GM18907 (cell line): ENCODE measurements around the gene KCNJ4.
"Not testable (repeated sequence)": the region's sequence is repeated elsewhere in the genome, so short reads cannot be mapped to it uniquely, and the experiment has no call there.

ENCODE experiments used
- ATAC-seq: cut with Tn5 transposase; IDR thresholded peaks from one replicate; pipeline ENCODE4 v1.9.1; 2021; ENCODE audit warnings: mild to moderate bottlenecking, moderate library complexity; ENCODE audit not compliant: unreplicated experiment

Gene KCNJ4

GRCh38 chr22:38415046-38415445 is 40.0 kb downstream of the KCNJ4 start:
- ATAC-seq: no peak

DNA sequence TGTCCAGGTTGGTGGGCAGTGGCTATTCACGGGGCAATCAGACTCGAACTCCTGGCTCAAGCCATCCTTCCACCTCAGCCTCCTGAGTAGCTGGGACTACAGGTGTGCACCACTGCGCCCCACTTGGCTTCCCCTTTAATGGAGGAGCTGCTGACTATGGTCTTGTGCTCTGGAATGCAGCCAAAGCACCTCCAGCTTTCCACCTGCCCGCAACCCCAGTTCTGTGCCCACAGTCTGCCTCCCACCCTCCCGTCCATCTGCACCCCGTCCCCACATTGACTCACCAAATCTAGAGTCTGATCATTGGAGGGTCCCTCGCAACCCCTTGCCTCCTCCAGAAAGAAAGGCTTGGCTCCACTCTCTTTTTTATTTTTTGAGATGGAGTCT is 41.0 kb downstream of the KCNJ4 start:
- no peak for ATAC-seq

- no peak for ATAC-seq
These were observed 41.7 kb downstream of the KCNJ4 start for GRCh38 chr22:38413085-38414008.

GRCh38 chr22:38412435-38413084 is 42.4 kb downstream of the KCNJ4 start:
- ATAC-seq: no peak

GRCh38 chr22:38411016-38411415 is 44.0 kb downstream of the KCNJ4 start:
- ATAC-seq: no peak

- ATAC-seq: not testable (repeated sequence)
These were observed 45.1 kb downstream of the KCNJ4 start for GRCh38 chr22:38409916-38410315.

- ATAC-seq: no peak
These were observed 48.4 kb downstream of the KCNJ4 start for GRCh38 chr22:38406617-38407016.

DNA sequence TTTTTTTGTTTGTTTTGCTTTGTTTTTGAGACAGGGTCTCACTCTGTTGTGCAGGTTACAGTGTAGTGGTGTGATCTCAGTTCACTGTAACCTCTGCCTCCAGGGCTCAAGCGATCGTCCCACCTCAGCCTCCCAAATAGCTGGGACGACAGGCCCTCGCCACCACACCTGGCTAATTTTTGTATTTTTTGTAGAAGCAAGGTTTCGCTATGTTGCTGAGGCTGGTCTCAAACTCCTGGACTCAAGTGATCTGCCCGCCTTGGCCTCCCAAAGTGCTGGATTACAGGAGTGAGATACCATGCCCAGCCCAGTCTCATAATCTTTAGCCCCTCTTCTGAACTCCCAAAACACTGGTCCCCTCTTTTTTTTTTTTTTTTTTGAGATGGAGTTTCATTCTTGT is 50.6 kb downstream of the KCNJ4 start:
- ATAC-seq: no peak

DNA sequence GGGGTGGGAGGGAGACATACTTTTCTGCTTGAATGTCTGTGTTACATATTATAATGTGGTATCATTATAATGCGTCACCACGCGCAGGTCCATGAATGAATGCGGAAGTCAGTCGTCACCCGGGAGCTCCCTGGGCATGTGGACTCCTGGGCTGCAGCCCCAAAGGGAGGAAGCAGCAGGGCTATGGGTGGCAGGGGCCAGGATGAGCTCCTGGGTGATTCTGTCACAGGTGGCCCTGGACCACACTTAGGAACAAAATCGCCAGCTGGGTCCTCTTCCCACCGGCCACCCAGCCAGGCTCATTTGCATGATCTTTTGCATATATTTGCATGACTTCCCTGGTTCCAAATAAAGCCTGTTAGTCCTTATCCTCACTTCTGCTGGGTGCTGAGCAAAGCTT is 51.2 kb downstream of the KCNJ4 start:
- ATAC-seq: no peak

GRCh38 chr22:38402204-38402603 is 52.8 kb downstream of the KCNJ4 start:
- ATAC-seq: no peak

DNA sequence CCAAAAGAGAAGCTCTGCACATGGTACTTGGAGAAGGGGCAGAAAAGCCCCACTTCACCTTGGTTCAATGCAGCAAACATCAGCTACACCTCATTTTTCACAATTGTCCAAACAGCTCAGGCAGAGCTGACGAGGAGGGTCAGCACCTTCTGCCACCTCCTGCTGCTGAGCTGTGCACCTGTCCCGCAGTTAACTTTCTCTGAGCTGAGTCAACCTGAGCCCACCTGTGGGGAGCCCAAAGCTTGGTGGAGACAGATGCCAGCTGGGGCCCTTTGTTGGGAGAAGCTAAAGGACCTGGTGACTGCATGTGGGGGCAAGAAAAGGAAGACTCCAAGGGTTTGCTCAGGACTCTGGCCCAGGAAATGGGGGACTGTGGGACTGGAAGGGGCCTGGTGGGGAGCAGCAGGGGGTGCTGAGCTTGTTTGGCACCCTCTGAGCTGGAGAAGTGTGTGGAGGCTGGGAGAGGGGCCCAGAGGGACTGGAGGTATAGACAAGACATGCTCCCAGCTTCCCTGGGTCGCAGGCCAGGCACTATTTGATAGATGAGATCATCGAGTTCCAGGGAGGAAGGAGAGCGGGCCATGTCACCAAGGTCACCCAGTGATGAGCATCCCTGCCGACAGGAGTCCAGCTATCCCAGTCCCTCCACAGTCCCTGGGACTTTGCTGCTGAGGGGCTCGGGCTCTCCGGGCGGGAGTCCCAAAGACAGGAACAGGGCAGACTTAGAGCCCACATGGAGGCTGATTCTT is 53.5 kb downstream of the KCNJ4 start:
- no peak for ATAC-seq

DNA sequence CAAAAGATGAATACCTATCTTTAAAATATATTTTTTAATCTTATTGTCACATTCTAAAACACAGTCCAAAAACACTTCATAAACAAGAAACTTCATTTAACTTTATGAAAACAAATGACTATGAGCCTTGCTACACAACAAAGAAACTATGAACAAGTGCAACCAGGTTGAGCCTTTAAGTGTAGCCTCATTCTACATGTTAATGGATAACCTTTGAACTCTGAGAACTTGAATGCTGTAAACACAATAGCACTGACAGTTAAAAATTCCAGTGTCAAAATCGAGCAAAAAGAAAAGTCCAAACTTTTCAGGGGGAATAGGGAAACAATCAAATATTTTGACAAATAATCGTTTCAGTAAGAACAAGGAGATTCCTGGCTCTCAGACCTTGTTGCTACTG is 54.7 kb downstream of the KCNJ4 start:
- ATAC-seq: not testable (repeated sequence)

DNA sequence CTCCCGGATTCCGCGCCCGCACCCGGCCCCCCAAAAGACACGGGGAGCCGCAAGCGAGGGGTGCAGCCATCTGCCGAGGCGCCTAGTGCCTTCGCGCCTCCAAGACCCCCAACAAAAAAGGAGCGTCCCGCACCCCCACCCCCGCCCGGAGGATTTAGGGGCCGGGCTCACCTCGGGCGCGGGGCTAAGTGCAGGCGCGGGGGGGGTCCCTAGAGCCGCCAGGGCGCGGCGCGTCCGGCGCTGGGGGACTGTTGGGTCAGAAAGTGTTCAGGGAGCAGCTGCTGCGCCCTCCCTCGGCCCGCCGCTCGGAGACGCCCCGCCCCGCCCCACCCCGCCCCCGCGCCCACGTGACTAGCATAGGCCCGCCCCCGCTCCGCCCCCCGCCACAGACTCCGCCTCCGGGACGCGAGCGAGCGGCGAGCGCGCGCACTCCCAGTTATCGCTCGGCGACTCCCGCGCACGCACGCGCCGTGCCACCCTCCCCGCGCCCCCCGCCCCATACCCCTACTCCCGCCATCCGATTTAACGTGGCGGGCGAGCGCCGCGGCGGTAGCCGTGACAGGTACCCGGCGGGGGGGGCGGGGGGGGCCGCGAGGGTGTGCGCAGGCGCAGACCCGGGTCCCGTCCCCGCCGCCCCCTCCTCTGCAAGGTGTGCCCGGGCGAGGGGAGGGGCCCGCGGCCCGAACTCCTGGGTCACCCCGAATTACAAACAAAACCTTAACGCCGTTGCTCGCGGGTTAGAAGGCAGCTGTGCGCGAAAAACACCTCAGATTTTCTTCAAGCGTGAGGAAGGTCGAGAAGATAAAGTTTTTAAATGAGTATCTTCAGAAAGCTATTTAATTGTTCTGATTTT is 56.2 kb downstream of the KCNJ4 start:
- ATAC-seq: peak; percentile 49

- peak; percentile 21 for ATAC-seq
These were observed 56.8 kb downstream of the KCNJ4 start for GRCh38 chr22:38398181-38398608.

- no peak for ATAC-seq
These were observed 57.6 kb downstream of the KCNJ4 start for GRCh38 chr22:38397189-38398085.

- not testable (repeated sequence) for ATAC-seq
These were observed 58.4 kb downstream of the KCNJ4 start for GRCh38 chr22:38396440-38397069.

GRCh38 chr22:38395944-38396343 is 59.1 kb downstream of the KCNJ4 start:
- not testable (repeated sequence) for ATAC-seq

GRCh38 chr22:38394929-38395624 is 59.9 kb downstream of the KCNJ4 start:
- not testable (repeated sequence) for ATAC-seq
